Activated CD8-positive, alpha-beta memory T cell treated with anti-CD3 and anti-CD28 coated beads for 4 hours (primary cell): ENCODE results near the gene CERK.
A peak's percentile ranks its signal among the peaks of the same experiment; 100 is the strongest.
"Not testable (repeated sequence)": the region's sequence is repeated elsewhere in the genome, so short reads cannot be mapped to it uniquely, and the experiment has no call there.

Experiments used
- DNase-seq, 2 donors: peaks; one replicate each; pipeline ENCODE4 v3.0.0-alpha.2; 2020; ENCODE audit warnings: low read depth in 2 of 2

The CERK gene

DNA sequence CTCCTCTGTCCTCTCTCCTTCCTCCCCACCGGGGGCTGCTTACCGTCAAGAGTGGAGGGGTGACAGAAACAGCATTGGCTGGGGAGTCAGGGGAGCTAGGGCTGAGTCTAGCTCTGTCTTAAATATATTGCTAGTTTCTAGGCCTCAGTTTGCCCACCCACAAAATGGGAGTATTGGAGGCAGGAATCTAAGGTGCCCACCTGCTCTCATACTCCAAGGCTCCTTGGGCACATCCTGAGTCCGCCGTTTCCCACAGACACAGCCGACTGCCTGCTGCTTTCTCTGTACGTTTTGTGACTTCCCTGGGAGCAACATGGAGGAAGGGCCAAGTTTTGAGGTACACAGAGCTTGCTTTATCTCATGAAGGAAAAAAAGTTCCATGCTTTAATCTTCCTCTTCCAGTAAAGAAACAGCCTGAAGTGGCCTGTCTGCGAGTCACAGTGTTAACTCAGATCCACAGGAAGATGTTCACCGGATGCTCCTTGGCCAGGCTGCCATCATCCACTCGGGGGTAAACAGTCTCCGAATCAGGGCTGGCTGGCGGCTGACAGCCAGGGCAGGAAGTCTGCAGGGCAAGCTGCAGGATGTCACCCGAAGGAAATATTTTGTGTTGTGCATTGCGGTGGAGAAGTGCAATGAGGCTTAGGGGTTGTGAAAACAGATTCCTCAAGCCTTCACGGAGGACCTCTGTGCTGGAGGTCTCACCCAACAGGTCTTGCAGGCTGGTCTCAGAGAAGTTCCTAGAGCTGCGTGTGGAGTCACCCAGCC lies 11.0 kb upstream of the CERK start:
- DNase-seq = no peak

GRCh38 chr22:46748206-46748907 lies 10.3 kb upstream of the CERK start:
- DNase-seq = no peak

DNA sequence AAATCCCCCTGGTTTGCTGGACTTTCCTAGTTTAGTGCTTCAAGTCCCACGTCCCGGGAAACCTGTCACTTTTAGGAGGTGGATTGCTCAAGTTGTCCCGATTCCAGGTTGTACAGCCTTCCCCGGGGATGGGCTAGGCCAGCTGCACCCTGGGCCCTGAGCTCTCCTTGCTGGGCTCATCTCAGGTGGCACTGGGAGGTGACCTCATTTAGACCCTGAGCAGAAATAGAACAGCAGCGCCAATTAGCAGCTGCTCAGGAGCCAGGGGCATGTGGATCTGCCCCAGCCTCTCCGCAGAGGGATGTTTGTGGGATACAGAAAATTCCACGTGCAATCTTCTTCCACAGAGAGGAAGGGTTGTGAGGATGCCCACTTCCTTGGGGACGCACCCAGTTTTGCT lies 9.6 kb upstream of the CERK start:
- DNase-seq = no peak

GRCh38 chr22:46746620-46747019 lies 8.6 kb upstream of the CERK start:
- DNase-seq = no peak

GRCh38 chr22:46746192-46746591 lies 8.1 kb upstream of the CERK start:
- no peak for DNase-seq

- DNase-seq = no peak
These were observed 6.5 kb upstream of the CERK start for GRCh38 chr22:46744581-46744980.

- DNase-seq = no peak
These were observed 4.6 kb upstream of the CERK start for GRCh38 chr22:46742576-46743221.

GRCh38 chr22:46741974-46742519 lies 4.0 kb upstream of the CERK start:
- no peak for DNase-seq

DNA sequence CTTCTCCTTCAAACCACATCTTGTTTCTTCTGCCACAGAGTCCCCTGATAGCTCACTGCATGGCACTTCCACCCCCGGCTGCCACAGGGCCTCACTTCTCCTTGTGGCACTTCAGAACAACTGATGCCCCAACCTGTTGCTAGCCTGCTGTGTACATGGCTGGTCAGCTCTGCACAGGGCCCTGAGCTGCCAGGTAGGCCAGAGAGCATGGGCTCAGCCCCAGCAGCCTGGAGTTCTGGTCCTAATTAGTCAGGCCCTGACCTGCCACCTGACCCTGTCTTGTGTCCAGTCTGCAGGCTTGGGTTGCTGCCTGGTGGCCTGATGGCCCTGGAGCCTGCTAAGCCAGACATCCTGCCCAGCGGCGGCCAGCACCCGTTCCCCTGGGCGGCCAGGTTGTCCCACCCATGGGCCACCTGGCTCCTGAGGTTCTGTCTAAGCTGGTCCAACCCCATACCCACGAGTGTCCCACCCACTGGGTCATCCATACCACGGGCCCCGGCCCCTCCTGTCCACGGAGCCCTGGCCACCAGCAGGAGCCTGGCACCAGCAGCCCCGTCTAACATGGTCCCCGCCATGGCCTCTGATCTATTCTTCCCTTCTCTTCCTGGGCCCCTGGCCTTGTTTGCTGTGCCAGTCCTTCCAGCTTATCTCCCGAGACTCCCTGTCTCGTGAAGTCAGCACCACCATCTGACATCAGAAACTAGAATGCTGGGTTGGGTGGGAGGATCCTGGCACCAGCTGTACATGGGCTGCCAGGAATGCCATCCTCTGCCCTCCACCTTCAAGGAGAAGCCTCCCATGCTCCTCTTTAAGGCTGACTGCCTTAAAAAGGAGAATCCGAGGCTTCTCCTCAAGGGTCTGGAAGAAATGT lies 3.1 kb upstream of the CERK start:
- no peak for DNase-seq

- peak in 1 of 2 donors; percentile 60 for DNase-seq
These were observed 1.2 kb upstream of the CERK start for GRCh38 chr22:46739094-46739870.

- DNase-seq = no peak
These were observed 618 bp upstream of the CERK start for GRCh38 chr22:46738647-46739093.

DNA sequence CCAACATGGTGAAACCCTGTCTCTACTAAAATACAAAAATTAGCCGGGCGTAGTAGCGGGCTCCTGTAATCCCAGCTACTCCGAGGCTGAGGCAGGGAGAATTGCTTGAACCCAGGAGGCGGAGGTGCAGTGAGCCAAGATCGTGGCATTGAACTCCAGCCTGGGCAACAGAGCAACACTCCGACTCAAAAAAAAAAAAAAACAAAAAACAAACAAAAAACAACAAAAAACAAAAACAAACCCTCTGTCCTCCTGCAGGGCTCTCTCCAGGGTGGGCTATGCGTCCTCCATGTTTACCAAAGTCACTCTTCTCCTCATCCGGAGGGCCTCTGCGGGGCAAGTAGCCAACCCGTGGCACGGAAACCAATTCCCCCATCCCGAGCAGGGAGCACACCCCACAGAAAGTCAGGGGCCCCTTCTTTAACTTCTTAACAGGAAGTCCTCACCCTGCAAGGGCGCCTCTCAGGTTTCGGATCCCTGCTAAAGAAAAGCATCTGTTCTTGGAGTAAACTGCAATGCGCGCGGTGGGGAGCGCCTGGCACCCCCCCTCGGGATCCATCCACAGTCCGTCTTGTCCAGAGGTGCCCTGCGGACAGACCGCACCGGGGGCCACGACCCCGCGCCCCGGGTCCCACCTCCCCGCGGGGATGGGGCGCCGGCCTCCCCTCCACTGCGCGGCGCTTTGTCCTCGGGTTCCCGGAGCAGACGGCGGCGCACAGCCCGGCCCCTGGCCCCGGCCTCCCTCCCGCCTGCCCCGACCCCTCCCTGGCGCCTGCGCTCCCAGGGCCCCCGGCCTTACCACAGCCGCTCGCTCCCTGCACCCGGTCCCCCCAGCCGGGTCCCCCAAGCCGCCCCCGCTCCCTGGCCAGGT lies 712 bp downstream of the CERK start:
- no peak for DNase-seq

- DNase-seq = no peak
These were observed 1.3 kb downstream of the CERK start for GRCh38 chr22:46736705-46737104.

DNA sequence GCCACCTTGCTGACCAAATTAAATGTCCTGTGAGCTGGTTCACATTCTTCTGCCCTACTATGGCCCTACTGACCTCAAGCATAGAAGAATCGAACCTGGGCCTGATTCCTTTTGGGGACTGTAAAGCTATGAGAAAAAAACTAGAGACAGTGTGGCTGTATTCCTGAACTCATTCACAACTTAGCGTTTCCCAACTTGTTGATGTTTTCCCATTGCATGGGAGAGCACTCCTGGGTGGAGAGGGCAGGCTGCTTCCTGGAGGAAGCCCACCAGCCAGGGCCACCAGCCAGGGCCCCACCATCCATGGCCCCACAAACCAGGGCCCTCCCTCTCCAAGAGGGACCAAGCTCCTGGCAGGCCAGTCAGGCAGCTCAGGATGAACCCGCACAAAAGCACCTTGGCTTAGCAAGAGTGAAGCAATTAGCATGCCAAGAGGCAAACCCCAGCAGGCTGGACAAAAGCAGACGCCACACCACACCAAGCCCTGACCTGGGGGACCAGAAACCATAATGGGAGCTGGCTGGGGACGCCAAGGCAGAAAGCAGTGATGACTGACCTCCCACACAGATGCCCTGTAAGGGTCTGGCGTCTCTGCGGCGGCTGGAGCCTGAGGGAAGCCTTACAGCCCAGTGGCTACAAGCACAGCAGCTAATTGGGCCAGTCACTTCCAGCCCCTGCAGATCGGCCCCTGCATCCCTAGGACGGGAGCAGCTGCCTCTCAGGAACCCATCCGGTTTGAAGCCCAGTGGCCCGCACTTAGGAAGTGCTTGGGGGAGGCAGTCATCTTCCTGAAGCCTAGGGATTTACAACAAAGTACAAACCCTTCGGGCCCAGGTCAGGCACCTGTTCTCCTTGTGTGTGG lies 2.1 kb downstream of the CERK start:
- DNase-seq = no peak

DNA sequence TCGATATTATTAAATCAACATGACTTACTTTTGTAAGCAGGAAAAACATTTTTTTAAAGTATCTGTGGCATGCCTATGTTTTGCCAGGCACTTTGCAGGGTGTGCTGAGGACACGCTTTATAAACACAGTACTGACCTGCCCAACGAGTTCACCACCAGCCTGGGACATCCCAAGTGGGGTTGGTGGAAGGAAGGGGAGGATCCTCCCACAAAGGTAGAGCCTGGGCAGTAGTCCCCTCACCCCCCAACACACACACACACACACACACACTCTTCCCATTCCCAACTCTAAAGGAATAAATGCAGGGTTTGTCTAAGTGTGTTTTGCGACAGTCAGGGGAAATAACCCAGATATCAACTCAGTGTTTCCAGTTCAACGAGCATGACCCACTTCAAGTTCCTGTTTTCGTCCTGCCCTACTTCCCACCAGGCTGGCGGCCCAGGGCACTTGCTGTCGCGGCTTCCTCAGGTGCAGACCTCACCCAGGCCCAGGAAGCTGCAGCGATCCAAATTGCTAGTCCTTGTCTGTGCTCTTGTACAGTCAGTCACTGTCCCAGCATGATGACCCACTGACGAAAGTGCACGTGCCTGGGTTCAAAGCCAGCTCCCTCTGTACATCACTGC lies 3.1 kb downstream of the CERK start:
- peak; percentile 25 to 31 for DNase-seq

GRCh38 chr22:46734213-46734722 lies 3.8 kb downstream of the CERK start:
- not testable (repeated sequence) for DNase-seq

DNA sequence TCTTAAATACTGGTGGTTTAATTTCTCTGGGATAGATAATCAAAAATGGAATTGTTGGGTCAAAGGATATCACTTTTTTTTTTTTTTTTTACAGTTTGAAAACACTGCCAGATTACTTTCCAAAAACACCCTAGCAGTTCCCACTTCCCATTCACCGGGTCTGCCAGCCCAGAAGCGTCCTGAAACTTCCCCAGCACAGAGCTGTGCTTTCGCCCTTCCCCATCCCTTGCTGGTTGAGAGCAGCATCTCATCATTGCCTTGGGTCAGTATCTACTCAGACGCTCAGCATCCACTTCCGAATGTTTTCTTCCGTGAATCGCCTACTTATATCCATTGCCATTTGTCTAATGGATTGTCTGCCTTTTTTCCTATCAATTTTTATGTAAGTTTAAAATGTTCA lies 5.5 kb downstream of the CERK start:
- DNase-seq = no peak

GRCh38 chr22:46732041-46732379 lies 6.0 kb downstream of the CERK start:
- no peak for DNase-seq
